Stomach (tissue), 4 donors: Measurements from ENCODE around the gene TCFL5.

Source experiments
- EP300 ChIP-seq: sonication (generic); formaldehyde crosslinking; IDR thresholded peaks from one replicate; pipeline ENCODE4 v1.6.1; 2017; ENCODE audit warnings: antibody characterized with exemption
- POLR2A ChIP-seq, 4 donors: fragments of 450-650 bp; IDR thresholded peaks; one replicate each; pipeline ENCODE4 v1.6.1; 2016; ENCODE audit warnings: antibody characterized with exemption in 4 of 4, control low read depth in 2 of 4, mild to moderate bottlenecking in 1 of 4, moderate library complexity in 1 of 4
- POLR2AphosphoS5 ChIP-seq, 3 donors: sonication (generic); formaldehyde crosslinking; IDR thresholded peaks; one replicate each; pipeline ENCODE4 v1.6.1; 2016; ENCODE audit warnings: antibody characterized with exemption in 3 of 3
- TF ChIP-seq, protein P1 (sequence below), 7 experiments: fragments of 450-650 bp in 4 of 7; fragments of 200-600 bp in 3 of 7; sonication (generic) in 3 of 7; IDR thresholded peaks; one replicate each; pipeline ENCODE4 v1.5.1; 2016 to 2019; ENCODE audit warnings: antibody characterized with exemption in 7 of 7, control low read depth in 2 of 7, mild to moderate bottlenecking in 1 of 7

DNA sequence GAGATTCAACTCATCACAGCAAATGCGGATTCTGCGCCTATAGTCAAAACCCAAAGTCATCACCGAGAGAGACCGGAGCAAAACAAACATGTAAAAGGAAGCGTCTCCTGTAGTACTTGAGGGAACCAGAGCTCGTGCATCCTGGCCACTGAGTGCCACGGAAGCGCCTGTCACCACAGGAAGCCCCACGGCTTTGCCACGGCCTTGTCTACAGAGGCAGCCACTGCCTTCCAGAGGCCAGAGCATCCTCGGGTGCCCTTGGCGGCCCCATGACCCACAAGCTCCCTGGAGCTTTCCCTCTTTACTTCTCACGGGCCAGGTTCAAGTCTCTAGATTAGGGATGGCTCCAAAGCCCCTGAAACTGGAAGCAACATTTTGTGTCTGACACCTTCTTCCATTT is 7.5 kb downstream of the TCFL5 start:
- TF ChIP-seq, protein P1, sequence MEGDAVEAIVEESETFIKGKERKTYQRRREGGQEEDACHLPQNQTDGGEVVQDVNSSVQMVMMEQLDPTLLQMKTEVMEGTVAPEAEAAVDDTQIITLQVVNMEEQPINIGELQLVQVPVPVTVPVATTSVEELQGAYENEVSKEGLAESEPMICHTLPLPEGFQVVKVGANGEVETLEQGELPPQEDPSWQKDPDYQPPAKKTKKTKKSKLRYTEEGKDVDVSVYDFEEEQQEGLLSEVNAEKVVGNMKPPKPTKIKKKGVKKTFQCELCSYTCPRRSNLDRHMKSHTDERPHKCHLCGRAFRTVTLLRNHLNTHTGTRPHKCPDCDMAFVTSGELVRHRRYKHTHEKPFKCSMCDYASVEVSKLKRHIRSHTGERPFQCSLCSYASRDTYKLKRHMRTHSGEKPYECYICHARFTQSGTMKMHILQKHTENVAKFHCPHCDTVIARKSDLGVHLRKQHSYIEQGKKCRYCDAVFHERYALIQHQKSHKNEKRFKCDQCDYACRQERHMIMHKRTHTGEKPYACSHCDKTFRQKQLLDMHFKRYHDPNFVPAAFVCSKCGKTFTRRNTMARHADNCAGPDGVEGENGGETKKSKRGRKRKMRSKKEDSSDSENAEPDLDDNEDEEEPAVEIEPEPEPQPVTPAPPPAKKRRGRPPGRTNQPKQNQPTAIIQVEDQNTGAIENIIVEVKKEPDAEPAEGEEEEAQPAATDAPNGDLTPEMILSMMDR (IDR thresholded peaks at IDR 0.05), result no peak
- no peak for TF ChIP-seq POLR2AphosphoS5 (IDR thresholded peaks at IDR 0.05)
- TF ChIP-seq POLR2A (IDR thresholded peaks at IDR 0.05), result no peak
- no peak for TF ChIP-seq EP300
